ENCODE results near the gene NACAD.

Gene NACAD

DNA sequence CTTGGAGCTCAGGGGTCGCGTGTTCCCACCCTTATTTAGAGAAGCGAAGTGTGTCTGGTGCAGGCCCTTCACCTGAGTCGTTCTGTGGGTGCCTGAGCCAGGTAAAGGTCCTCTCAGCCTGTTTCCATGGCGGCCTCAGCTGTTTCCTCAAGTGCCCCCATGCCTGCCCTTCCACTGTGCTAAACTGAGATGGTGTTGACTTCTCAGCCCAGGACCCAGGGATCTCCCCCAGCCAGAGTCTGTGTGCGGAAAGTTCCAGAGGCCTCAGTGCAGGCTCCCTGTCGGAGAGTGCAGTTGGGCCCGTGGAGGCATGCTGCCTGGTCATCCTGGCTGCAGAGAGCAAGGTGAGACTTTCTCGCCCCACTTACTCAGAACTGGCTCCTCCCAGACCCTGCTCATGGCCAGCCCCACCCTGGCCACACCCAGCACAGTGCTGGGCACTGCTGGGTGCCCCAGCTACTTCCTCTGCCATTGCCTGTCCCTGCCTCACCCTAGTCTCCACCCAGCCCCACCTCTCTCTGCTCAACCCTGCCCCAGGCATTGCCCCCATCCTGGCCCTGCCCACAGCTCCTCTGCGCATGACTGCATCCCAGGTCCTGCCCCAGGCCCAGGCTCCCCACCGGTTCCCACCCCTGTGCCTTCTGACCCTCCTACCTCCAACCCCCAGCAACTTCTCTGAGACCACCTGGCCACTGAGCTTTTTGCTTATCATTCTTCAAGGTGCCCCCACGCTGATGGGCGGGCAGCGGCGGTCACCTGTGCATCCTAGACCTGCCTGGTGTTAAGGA, 20.3 kb downstream of the NACAD start:
- H3K4me1 Mint-ChIP-seq (ENCODE audit: low read depth) = peaks cover 38% of the 10 kb centered on the region
- peaks cover 100% of the 10 kb centered on the region for H3K36me3 Mint-ChIP-seq (ENCODE audit: low read depth)
- no peak overlapping the region for H3K4me3 Mint-ChIP-seq
- no peaks in the 10 kb centered on the region for H3K27me3 Mint-ChIP-seq
- peak overlapping the region; percentile 7 for H3K27ac Mint-ChIP-seq
- H3K9me3 Mint-ChIP-seq = no peaks in the 10 kb centered on the region
- intact Hi-C loops (cut with micrococcal nuclease) = no loop called here

DNA sequence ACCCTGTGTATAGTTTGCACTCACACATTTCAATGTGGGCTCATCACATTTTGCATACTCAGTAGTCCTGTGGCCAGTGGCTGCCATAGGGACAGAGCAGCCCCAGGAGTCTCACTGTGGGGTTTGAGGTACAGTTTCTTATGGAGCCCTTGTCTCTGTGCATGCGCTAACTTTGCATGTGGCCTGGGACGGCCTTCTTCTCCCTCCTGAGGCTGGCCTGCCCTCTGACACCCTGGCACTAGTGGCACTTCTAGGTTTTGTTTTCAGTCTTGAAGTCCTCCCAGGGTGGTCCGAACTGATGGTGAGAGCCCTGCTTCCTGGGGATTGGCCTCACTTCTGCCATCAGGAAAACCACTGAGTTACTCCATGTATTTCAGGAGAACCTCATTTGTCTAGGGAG, 21.2 kb downstream of the NACAD start:
- peaks cover 99% of the 10 kb centered on the region for H3K36me3 Mint-ChIP-seq (ENCODE audit: low read depth)
- no peak overlapping the region for H3K4me3 Mint-ChIP-seq
- H3K27ac Mint-ChIP-seq = no peak overlapping the region
- intact Hi-C loops (cut with micrococcal nuclease) = no loop called here
- H3K4me1 Mint-ChIP-seq (ENCODE audit: low read depth) = peaks cover 38% of the 10 kb centered on the region
- no peaks in the 10 kb centered on the region for H3K27me3 Mint-ChIP-seq
- H3K9me3 Mint-ChIP-seq = no peaks in the 10 kb centered on the region

DNA sequence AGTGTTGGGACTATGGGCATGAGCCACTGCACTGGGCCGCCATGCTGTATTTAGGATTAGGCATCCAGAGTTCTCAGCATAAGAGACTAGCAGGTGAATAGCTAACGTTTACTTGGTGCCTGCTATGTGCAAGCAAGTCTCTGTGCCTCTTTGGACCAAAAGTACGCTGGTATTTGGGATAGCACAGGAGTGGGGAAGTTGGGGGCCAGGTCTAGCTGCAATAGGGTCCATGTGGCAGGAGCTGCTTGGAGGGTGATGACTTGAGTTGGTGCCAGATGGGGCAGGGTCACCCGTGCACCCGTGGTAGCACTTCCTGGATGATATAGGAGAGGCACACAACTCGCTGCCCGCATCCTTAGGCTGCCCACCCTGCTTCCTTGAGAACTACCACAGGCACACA, 22.4 kb downstream of the NACAD start:
- peak overlapping the region; percentile 36 for H3K27ac Mint-ChIP-seq
- peaks cover 42% of the 10 kb centered on the region for H3K4me1 Mint-ChIP-seq (ENCODE audit: low read depth)
- intact Hi-C loops (cut with micrococcal nuclease) = no loop called here
- no peaks in the 10 kb centered on the region for H3K9me3 Mint-ChIP-seq
- no peak overlapping the region for H3K4me3 Mint-ChIP-seq
- no peaks in the 10 kb centered on the region for H3K27me3 Mint-ChIP-seq
- H3K36me3 Mint-ChIP-seq (ENCODE audit: low read depth) = peaks cover 96% of the 10 kb centered on the region

DNA sequence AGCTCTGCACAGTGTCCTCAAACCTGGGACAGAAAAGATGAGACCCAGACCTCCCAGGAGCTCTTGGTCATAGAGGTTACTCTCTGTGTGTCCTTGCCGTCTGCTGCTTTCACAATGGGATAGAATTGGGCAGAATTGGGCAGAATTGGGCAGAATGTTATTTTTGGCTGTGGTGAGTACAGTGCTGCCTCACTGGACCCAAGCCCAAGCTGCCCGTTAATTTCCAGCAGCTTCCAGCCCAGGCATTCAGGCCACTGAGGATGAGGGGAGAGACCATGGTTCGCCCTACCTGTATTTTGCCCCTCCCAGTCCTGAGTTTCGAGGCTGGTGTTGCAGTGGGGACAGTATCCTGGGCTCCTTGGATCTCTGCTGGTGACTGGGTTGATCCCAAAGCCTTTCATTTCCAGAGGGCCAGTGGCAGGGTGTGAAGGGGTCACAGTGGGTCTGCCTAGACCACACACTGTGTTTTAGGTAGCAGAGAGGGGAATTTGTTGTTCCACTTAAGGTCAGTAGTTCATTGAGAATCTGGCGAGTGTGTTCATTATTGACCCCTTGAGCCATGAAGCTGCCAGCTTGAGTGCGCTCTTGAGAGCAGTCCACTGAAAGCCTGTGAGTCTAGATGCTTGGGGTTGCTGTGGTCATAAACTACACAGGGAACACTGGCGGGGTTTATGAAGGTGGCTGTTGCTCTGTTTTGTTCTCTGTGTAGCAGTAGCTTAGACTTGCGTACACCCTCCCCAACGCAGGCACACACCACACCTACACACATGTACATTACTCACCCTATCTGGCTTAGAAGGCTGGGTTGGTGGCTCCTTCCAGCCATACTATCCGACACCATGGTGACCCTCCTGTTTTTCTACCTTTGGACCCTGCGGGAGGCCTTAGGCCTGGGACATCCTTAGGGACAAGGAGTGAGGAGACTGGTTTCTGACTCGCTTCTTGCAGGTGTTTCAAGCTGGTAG, 23.5 kb downstream of the NACAD start:
- peaks cover 53% of the 10 kb centered on the region for H3K4me1 Mint-ChIP-seq (ENCODE audit: low read depth)
- peaks cover 96% of the 10 kb centered on the region for H3K36me3 Mint-ChIP-seq (ENCODE audit: low read depth)
- no peaks in the 10 kb centered on the region for H3K9me3 Mint-ChIP-seq
- no peaks in the 10 kb centered on the region for H3K27me3 Mint-ChIP-seq
- H3K4me3 Mint-ChIP-seq = no peak overlapping the region
- peak overlapping the region; percentile 17 for H3K27ac Mint-ChIP-seq
- intact Hi-C loops (cut with micrococcal nuclease) = no loop called here

DNA sequence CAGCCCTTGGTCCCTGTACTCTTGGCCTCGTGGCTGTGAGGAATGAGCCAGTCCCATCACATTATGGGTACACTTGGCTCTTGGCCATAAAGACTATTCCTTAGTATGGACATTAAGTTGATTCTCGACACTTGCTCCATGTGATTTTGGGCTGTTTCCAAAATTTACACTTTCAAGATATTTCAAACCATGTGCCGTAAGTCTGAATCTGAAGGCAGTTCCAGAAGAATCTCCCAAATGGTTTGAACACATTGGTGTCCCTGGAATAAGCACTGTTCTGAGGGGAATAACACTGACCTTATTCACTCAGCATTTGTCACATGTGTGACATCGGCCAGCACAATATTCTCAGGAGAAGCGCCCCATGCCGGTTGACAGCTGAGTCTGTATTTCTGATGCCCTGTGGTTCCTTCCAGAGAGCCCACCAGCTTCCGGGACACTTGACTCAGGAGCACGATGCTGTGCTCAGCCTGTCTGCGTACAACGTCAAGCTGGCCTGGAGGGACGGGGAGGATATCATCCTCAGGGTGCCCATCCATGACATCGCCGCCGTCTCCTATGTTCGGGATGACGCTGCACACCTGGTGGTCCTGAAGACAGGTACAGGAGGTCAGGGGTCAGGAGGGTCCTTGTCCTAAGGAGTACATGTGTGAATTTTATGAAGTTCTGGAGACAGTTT, 24.6 kb downstream of the NACAD start:
- no peaks in the 10 kb centered on the region for H3K9me3 Mint-ChIP-seq
- no peaks in the 10 kb centered on the region for H3K27me3 Mint-ChIP-seq
- H3K36me3 Mint-ChIP-seq (ENCODE audit: low read depth) = peaks cover 90% of the 10 kb centered on the region
- intact Hi-C loops (cut with micrococcal nuclease) = no loop called here
- peaks cover 55% of the 10 kb centered on the region for H3K4me1 Mint-ChIP-seq (ENCODE audit: low read depth)
- no peak overlapping the region for H3K4me3 Mint-ChIP-seq
- peak overlapping the region; percentile 77 for H3K27ac Mint-ChIP-seq

DNA sequence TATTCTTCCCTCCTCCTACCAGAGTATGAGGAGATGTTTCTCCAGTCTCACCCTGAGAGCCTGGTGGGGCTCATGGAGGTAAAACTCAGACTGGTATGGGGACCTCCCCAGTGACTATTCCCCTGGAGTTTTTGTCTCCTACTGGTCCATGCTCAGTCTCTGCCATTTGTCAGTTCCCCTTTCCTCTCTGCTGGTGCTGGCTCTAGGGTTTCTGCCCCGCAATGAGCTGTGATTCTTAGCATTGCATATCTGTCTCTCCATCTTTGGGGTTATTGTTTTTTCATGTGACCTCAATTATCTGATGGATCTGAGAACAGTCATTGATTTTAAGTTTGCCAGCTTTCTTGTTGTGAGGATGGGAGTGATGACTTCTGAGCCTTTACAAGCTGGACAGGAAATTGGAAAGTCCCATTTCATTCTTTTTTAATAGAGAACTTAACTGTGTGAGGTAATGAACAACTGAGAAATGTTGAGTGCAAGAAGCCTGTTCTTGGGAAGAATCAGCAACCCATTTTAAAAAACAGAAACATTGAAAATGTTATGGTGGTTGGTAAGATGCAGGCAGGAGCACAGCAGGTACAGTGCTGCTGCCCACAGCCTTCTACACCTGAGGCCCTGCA, 26.9 kb downstream of the NACAD start:
- no peaks in the 10 kb centered on the region for H3K9me3 Mint-ChIP-seq
- no peak overlapping the region for H3K4me3 Mint-ChIP-seq
- peak overlapping the region; percentile 77 for H3K27ac Mint-ChIP-seq
- peaks cover 45% of the 10 kb centered on the region for H3K4me1 Mint-ChIP-seq (ENCODE audit: low read depth)
- no peaks in the 10 kb centered on the region for H3K27me3 Mint-ChIP-seq
- intact Hi-C loops (cut with micrococcal nuclease) = no loop called here
- peaks cover 85% of the 10 kb centered on the region for H3K36me3 Mint-ChIP-seq (ENCODE audit: low read depth)

DNA sequence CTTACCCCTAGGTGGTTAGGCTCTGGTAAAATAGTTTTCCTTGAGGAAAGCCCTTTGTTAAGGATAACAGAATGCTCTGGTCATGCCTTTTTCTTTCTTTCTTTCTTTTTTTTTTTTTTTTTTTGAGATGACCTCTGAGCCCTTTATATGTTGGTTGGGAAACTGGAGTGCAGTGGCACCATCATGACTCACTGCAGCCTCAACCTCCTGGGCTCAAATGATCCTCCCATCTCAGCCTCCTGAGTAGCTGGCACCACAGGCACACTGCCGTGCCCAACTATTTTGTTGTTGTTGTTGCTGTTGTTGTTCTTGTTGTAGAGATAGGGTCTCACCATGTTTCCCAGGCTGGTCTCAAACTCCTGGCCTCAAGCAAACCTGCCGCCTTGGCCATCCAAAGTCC, 27.4 kb downstream of the NACAD start:
- Mint-ChIP-seq H3K4me1 (ENCODE audit: low read depth) (peaks cover 47% of the 10 kb centered on the region), H3K36me3 (ENCODE audit: low read depth) (peaks cover 80% of the 10 kb centered on the region), H3K27ac (peak overlapping the region; percentile 77), H3K9me3 (no peaks in the 10 kb centered on the region), H3K4me3 (no peak overlapping the region), H3K27me3 (no peaks in the 10 kb centered on the region)
- intact Hi-C loops (cut with micrococcal nuclease) = no loop called here

DNA sequence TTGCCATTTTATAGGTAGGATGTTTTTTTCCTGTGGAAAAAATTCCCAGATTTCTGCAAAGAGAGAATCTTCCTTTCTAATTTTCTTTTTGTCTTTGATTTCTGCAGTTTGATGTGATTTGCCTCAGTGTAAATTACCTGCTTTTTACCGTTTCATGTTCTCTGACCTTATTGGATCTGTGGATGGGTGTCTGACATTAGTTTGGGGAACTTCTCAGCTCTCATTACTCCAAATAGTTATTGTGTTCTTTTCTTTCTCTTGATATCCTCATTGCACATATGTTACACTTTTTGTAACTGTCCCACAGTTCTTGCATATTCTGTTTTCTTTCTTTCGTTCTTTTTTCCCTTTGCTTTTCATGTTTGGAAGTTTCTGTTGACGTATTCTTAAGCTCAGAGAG, 28.5 kb downstream of the NACAD start:
- intact Hi-C loops (cut with micrococcal nuclease) = no loop called here
- Mint-ChIP-seq H3K4me1 (ENCODE audit: low read depth) (peaks cover 56% of the 10 kb centered on the region), H3K27ac (peak overlapping the region; percentile 77), H3K4me3 (no peak overlapping the region), H3K36me3 (ENCODE audit: low read depth) (peaks cover 70% of the 10 kb centered on the region), H3K9me3 (no peaks in the 10 kb centered on the region), H3K27me3 (no peaks in the 10 kb centered on the region)

DNA sequence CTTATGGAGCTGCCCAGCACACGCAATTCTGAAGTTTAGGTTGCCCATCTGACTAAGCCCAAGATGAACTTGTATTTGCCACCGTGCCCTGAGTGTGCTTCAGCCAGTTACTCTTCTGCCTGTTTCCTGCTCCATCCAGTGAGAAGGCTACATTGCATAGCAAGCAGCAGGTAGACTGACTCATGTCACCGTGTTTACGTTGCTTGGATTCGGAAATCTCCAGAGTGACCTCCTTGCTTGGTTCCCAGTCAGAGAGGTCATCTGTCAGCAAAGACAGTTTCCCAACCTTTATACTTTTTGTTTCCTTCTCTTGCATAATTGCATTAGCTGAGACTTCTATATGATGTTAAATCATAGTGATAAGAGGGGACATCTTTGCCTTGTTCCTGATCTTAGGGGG, 30.9 kb downstream of the NACAD start:
- Mint-ChIP-seq H3K4me3 (no peak overlapping the region), H3K27ac (no peak overlapping the region), H3K4me1 (ENCODE audit: low read depth) (peaks cover 50% of the 10 kb centered on the region), H3K9me3 (no peaks in the 10 kb centered on the region), H3K36me3 (ENCODE audit: low read depth) (peaks cover 66% of the 10 kb centered on the region), H3K27me3 (no peaks in the 10 kb centered on the region)
- intact Hi-C loops (cut with micrococcal nuclease) = no loop called here

DNA sequence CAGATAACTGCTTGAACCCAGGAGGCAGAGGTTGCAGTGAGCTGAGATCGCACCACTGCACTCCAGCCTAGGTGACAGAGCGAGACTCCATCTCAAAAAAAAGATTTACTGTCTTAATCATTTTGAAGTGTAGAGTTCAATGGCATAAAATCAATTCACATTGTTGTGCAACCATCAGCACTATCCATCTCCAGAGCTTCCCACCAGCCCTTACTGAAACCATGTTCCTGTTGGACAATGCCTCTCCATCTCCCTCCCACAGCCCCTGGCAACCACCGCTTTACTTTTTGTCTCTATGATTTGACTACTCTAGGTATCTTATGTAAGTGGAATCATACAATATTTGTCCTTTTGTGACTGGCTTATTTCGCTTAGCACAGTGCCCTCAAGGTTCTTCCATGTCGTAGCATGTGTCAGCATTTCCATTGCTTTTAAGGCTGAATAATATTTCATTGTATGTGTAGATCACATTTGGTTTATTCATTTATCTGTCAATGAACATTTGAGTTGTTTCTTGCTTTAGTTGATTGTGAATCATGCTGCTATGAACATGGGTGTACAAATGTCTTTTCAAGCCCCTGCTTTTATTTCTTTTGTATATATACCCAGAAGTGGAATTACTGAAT, 33.1 kb downstream of the NACAD start:
- H3K4me3 Mint-ChIP-seq = no peak overlapping the region
- H3K36me3 Mint-ChIP-seq (ENCODE audit: low read depth) = peaks cover 69% of the 10 kb centered on the region
- no peaks in the 10 kb centered on the region for H3K27me3 Mint-ChIP-seq
- H3K27ac Mint-ChIP-seq = no peak overlapping the region
- H3K4me1 Mint-ChIP-seq (ENCODE audit: low read depth) = peaks cover 42% of the 10 kb centered on the region
- intact Hi-C loops (cut with micrococcal nuclease) = no loop called here
- no peaks in the 10 kb centered on the region for H3K9me3 Mint-ChIP-seq

DNA sequence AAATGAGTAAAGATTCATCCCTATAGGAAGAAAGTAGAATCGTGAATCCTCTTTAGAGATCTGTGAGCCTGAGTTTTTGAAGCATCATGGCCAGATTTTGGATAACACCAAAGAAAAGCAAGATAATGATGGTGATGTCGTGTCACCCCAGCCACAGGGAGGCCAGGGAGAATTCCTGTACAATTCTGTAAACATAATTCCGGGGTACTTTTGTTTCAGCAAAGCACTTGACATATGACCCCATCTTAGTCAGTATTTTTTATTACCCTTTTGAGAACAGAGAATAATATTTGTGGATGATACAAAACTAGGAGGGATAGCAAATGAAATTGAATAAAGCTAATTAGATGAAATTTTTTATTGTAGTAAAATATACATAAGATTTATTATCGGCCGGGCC, 33.8 kb downstream of the NACAD start:
- no peaks in the 10 kb centered on the region for H3K9me3 Mint-ChIP-seq
- H3K4me3 Mint-ChIP-seq = no peak overlapping the region
- intact Hi-C loops (cut with micrococcal nuclease) = no loop called here
- H3K36me3 Mint-ChIP-seq (ENCODE audit: low read depth) = peaks cover 69% of the 10 kb centered on the region
- H3K27ac Mint-ChIP-seq = peak overlapping the region; percentile 43
- H3K27me3 Mint-ChIP-seq = no peaks in the 10 kb centered on the region
- H3K4me1 Mint-ChIP-seq (ENCODE audit: low read depth) = peaks cover 42% of the 10 kb centered on the region

DNA sequence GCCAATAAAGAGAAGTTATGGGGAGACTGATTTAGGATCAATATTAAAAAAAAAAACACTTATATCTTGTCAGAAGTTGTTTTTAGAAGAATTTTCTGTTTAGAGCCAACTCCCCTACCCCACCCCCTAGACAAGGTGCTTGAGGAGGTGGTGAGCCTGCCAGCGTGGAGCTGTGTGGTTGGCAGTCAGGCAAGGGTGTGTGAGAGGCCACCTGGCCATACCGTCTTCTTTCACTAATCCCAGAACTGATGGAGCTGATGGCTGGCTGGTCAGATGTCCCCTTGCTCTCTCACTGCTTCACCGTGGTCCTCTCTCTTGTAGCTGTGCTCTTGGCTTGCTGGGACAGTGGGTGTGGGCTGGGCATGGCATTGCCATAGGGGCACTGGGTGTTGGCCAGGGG, 34.3 kb downstream of the NACAD start:
- Mint-ChIP-seq H3K36me3 (ENCODE audit: low read depth) (peaks cover 67% of the 10 kb centered on the region), H3K4me1 (ENCODE audit: low read depth) (peaks cover 42% of the 10 kb centered on the region), H3K27ac (peak overlapping the region; percentile 43), H3K27me3 (no peaks in the 10 kb centered on the region), H3K9me3 (no peaks in the 10 kb centered on the region), H3K4me3 (no peak overlapping the region)
- intact Hi-C loops (cut with micrococcal nuclease) = no loop called here

DNA sequence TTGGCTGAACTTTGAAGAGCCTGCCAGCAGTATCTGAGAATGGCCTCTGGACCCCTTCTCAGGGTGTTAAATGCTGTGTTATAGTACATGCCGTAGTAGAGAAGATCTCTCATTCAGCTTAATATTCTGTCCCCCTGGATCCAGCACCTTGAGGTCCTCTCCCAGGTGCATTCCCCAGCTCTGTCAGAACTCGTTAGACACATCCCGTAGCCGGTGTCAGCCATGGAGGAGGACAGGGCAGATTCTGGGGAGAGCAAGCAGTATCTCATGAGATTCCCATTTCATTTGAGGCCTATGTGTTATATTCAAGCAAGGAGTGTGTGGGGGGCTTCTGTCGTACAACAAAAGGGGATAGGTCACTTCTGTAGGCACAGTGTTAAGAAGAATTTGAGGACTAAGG, 34.8 kb downstream of the NACAD start:
- Mint-ChIP-seq H3K4me1 (ENCODE audit: low read depth) (peaks cover 42% of the 10 kb centered on the region), H3K4me3 (no peak overlapping the region), H3K27ac (no peak overlapping the region), H3K27me3 (no peaks in the 10 kb centered on the region), H3K36me3 (ENCODE audit: low read depth) (peaks cover 69% of the 10 kb centered on the region), H3K9me3 (no peaks in the 10 kb centered on the region)
- intact Hi-C loops (cut with micrococcal nuclease) = no loop called here
